Tracheal epithelial cell (primary cell): ENCODE results near the gene RNF133. TPM values are rescaled to one million over a fixed set of nuclear protein-coding genes. Genes with fewer than 3 reads are reported as not detected.

Experiments
- total RNA-seq: library from RNA; depleted of rRNA; stranded (reverse); fragments of >200 nt; gene quantifications from 2 replicates; pipeline ENCODE4 v1.2.1, GENCODE V29; 2014

RNF133 gene, protein sequence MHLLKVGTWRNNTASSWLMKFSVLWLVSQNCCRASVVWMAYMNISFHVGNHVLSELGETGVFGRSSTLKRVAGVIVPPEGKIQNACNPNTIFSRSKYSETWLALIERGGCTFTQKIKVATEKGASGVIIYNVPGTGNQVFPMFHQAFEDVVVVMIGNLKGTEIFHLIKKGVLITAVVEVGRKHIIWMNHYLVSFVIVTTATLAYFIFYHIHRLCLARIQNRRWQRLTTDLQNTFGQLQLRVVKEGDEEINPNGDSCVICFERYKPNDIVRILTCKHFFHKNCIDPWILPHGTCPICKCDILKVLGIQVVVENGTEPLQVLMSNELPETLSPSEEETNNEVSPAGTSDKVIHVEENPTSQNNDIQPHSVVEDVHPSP
- total RNA-seq: not detected in 2 replicates

DNA sequence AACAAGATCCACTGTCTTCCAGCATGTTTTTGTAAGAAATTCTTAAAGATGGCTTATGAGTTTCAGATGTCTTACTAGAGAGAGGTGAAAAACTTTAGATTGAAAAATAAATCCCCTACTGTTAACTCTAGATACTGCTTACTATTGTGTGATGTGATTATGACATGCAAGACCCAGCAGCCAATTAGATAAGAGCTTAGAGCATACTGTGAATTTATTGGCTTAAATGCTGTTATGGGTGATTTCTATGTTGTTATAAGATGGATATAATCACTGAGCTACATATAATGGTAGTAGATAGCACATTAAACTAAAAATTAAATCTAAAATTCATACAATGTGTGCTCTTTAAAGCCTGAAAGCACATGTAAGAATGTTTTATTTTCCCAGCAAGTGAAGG, at the start of gene RNF133:
Gene RNF133, minus strand, starts transcription at position 101 of the 400 bp plus-strand sequence. CDS start 199 bp downstream, outside the sequence.

GRCh38 chr7:122702872-122703510, 4.1 kb upstream of the RNF133 start, which contains the start of gene RNF148:
Gene RNF148 (minus strand): TSS chr7:122702922. CDS start chr7:122702750, 172 bp downstream.

Other genes starting within 250 kb of the RNF133 start
- not detected in 2 replicates for gene RNF148, start 3.8 kb upstream of the RNF133 start, total RNA-seq
- gene CADPS2, start 187.3 kb upstream of the RNF133 start, total RNA-seq: 4.0 and 8.2 TPM in 2 replicates